Skeletal muscle satellite cell (primary cell): ENCODE results near the gene URB1.
"Not testable (repeated sequence)": the region's sequence is repeated elsewhere in the genome, so short reads cannot be mapped to it uniquely, and the experiment has no call there.

Source experiments
- H3K27me3 ChIP-seq: 2 replicates; pipeline ENCODE4 v1.7.0; 2013; ENCODE audit warnings: low read length; ENCODE audit not compliant: control insufficient read depth, insufficient read depth
- H3K36me3 ChIP-seq: 2 replicates; pipeline ENCODE4 v1.7.0; 2013; ENCODE audit warnings: mild to moderate bottlenecking, control low read depth, low read length; ENCODE audit not compliant: insufficient read depth
- H3K4me1 ChIP-seq: 2 replicates; pipeline ENCODE4 v1.7.0; 2013; ENCODE audit warnings: low read length; ENCODE audit not compliant: control insufficient read depth, insufficient read depth
- H3K4me2 ChIP-seq: 2 replicates; pipeline ENCODE4 v1.7.0; 2013; ENCODE audit warnings: mild to moderate bottlenecking, low read length
- H3K4me3 ChIP-seq: 2 replicates; pipeline ENCODE4 v1.7.0; 2013; ENCODE audit warnings: low read length
- H3K9ac ChIP-seq: 2 replicates; pipeline ENCODE4 v1.7.0; 2013; ENCODE audit warnings: mild to moderate bottlenecking, low read depth, low read length, moderate library complexity
- H3K9me3 ChIP-seq: replicated peaks from 2 replicates; pipeline ENCODE4 v1.7.0; 2013; ENCODE audit warnings: mild to moderate bottlenecking, control low read depth, low read length

URB1 gene

GRCh38 chr21:32406405-32406804, 13.6 kb upstream of the URB1 start:
- Histone ChIP-seq H3K4me1 (peaks cover 7% of the 10 kb centered on the region), H3K9ac (no peak overlapping the region), H3K4me3 (no peak overlapping the region), H3K27me3 (no peaks in the 10 kb centered on the region), H3K36me3 (no peaks in the 10 kb centered on the region), H3K9me3 (no peaks in the 10 kb centered on the region), H3K4me2 (no peak overlapping the region)

GRCh38 chr21:32403201-32403777, 10.5 kb upstream of the URB1 start:
- Histone ChIP-seq H3K36me3 (no peaks in the 10 kb centered on the region), H3K27me3 (peaks cover 17% of the 10 kb centered on the region), H3K4me1 (no peaks in the 10 kb centered on the region), H3K4me2 (peak overlapping the region; percentile 1), H3K9ac (no peak overlapping the region), H3K4me3 (no peak overlapping the region), H3K9me3 (no peaks in the 10 kb centered on the region)

DNA sequence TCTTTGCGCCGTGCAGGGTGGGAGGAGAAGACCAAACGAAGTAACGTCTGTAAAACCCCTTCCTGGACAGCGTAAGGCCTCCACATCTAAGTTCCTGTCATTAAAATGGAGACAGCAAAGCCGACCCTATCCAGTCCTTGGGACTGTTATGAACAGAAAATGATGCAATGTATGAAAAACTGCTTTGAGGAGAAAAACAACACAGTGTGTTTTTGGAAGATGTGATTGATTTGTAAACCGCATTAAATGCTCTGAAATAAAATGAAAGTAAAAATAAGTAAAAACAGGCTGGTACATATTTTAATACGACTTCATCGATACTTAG, 827 bp upstream of the URB1 start:
- no peaks in the 10 kb centered on the region for H3K27me3 ChIP-seq
- H3K4me3 ChIP-seq, result peak overlapping the region; percentile 97
- no peaks in the 10 kb centered on the region for H3K9me3 ChIP-seq
- peaks cover 29% of the 10 kb centered on the region for H3K4me1 ChIP-seq
- H3K9ac ChIP-seq, result peak overlapping the region; percentile 89
- H3K4me2 ChIP-seq, result peak overlapping the region; percentile 97
- H3K36me3 ChIP-seq, result peaks cover 6% of the 10 kb centered on the region

DNA sequence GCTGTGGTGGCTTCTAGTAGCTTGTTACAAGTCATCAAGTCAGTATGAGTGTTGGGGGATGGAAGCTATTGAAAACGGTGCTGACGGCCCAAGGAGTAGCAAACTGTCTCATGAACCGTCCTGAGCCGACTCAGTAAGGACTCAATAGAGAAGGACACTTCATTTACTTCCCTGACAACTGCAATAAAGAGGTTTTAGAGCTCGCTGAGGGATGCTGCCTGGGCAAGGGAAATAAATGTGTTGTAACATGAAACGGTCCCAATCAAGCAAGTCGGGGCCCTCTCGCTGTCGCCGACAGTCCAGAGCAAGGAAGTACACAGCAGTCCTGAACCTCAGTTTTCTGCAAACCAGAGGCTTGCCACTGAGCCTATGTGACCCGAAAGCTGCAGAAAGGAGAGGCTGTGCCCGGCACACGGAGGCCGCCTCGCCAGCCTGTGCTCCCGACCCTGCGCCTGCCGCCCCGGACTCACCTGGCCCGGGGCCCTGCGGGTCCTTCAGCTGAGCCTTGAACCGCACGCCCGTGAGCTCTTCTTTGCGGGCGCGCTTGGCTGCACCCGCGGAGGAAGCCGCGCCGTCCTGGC, 423 bp downstream of the URB1 start:
- Histone ChIP-seq H3K4me3 (peak overlapping the region; percentile 97), H3K4me1 (peaks cover 41% of the 10 kb centered on the region), H3K9ac (peak overlapping the region; percentile 89), H3K9me3 (no peaks in the 10 kb centered on the region), H3K4me2 (peak overlapping the region; percentile 97), H3K36me3 (peaks cover 6% of the 10 kb centered on the region), H3K27me3 (no peaks in the 10 kb centered on the region)

DNA sequence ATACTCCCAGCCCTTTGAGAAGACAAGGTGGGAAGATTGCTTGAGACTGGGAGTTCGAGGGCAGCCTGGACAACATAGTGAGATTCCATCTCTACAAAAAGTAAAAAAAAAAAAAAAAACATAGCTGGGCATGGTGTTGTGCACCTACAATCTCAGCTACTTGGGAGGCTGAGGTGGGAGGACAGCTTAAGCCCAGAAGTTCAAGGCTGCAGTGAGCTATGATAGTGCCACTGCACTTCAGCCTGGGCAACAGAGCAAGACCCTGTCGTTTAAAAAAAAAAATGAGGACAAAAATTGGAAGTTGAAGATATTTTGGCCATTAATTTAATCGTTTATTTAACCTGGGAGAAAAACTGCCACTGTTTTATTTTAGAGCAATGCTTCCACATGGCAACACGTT, 1.1 kb downstream of the URB1 start:
- peak overlapping the region; percentile 97 for H3K4me3 ChIP-seq
- H3K27me3 ChIP-seq, result no peaks in the 10 kb centered on the region
- H3K9me3 ChIP-seq, result no peaks in the 10 kb centered on the region
- H3K4me1 ChIP-seq, result peaks cover 47% of the 10 kb centered on the region
- H3K36me3 ChIP-seq, result peaks cover 6% of the 10 kb centered on the region
- peak overlapping the region; percentile 89 for H3K9ac ChIP-seq
- peak overlapping the region; percentile 97 for H3K4me2 ChIP-seq

DNA sequence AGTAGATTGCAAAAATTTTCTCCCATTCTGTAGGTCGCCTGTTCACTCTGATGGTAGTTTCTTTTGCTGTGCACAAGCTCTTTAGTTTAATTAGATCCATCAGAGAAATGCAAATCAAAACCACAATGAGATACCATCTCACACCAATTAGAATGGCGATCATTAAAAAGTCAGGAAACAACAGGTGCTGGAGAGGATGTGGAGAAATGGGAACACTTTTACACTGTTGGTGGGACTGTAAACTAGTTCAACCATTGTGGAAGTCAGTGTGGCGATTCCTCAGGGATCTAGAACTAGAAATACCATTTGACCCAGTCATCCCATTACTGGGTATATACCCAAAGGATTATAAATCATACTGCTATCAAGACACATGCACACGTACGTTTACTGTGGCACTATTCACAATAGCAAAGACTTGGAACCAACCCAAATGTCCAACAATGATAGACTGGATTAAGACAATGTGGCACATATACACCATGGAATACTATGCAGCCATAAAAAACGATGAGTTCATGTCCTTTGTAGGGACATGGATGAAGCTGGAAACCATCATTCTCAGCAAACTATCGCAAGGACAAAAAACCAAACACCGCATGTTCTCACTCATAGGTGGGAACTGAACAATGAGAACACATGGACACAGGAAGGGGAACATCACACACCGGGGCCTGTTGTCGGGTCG, 2.1 kb downstream of the URB1 start:
- peaks cover 58% of the 10 kb centered on the region for H3K4me1 ChIP-seq
- not testable (repeated sequence) for H3K4me2 ChIP-seq, H3K9ac ChIP-seq, H3K4me3 ChIP-seq, H3K36me3 ChIP-seq, H3K9me3 ChIP-seq, H3K27me3 ChIP-seq

- no peaks in the 10 kb centered on the region for H3K9me3 ChIP-seq
- H3K4me2 ChIP-seq, result peak overlapping the region; percentile 49
- H3K9ac ChIP-seq, result peak overlapping the region; percentile 41
- peak overlapping the region; percentile 13 for H3K4me3 ChIP-seq
- peaks cover 6% of the 10 kb centered on the region for H3K36me3 ChIP-seq
- H3K27me3 ChIP-seq, result no peaks in the 10 kb centered on the region
- peaks cover 58% of the 10 kb centered on the region for H3K4me1 ChIP-seq
Measured at GRCh38 chr21:32389337-32390015, 3.3 kb downstream of the URB1 start.

GRCh38 chr21:32388306-32388705, 4.5 kb downstream of the URB1 start:
- Histone ChIP-seq H3K9me3 (no peaks in the 10 kb centered on the region), H3K4me2 (no peak overlapping the region), H3K36me3 (peaks cover 18% of the 10 kb centered on the region), H3K4me3 (no peak overlapping the region), H3K9ac (no peak overlapping the region), H3K27me3 (no peaks in the 10 kb centered on the region), H3K4me1 (peaks cover 54% of the 10 kb centered on the region)

- peak overlapping the region; percentile 35 for H3K4me2 ChIP-seq
- H3K4me1 ChIP-seq, result peaks cover 63% of the 10 kb centered on the region
Measured at GRCh38 chr21:32387151-32387550, 5.7 kb downstream of the URB1 start.

GRCh38 chr21:32386195-32386870, 6.5 kb downstream of the URB1 start:
- no peaks in the 10 kb centered on the region for H3K9me3 ChIP-seq
- H3K36me3 ChIP-seq, result peaks cover 28% of the 10 kb centered on the region
- peaks cover 65% of the 10 kb centered on the region for H3K4me1 ChIP-seq
- H3K4me2 ChIP-seq, result peak overlapping the region; percentile 35
- H3K9ac ChIP-seq, result peak overlapping the region; percentile 43
- peak overlapping the region; percentile 21 for H3K4me3 ChIP-seq
- no peaks in the 10 kb centered on the region for H3K27me3 ChIP-seq

More at GRCh38 chr21:32387151-32387550, 5.7 kb downstream of the URB1 start:
- Histone ChIP-seq H3K9me3 (no peaks in the 10 kb centered on the region), H3K9ac (peak overlapping the region; percentile 43), H3K27me3 (no peaks in the 10 kb centered on the region), H3K36me3 (peaks cover 28% of the 10 kb centered on the region), H3K4me3 (no peak overlapping the region)

- no peaks in the 10 kb centered on the region for H3K27me3 ChIP-seq
- H3K36me3 ChIP-seq, result peaks cover 41% of the 10 kb centered on the region
- no peak overlapping the region for H3K4me3 ChIP-seq
- H3K4me1 ChIP-seq, result peaks cover 71% of the 10 kb centered on the region
- no peak overlapping the region for H3K4me2 ChIP-seq
- H3K9me3 ChIP-seq, result no peaks in the 10 kb centered on the region
- H3K9ac ChIP-seq, result no peak overlapping the region
Measured at GRCh38 chr21:32383812-32384211, 9.0 kb downstream of the URB1 start.
